Activated CD4-positive, alpha-beta T cell treated with anti-CD3 and anti-CD28 coated beads for 36 hours (primary cell): ENCODE results near the gene SLC29A3. TPM values are rescaled to one million over a fixed set of nuclear protein-coding genes. Genes with fewer than 3 reads are reported as not detected.

Source experiments
- ATAC-seq: fragments of 200-7000 bp; cut with Tn5 transposase; one replicate; pipeline ENCODE4 v1.10.0; 2021; ENCODE audit warnings: mild to moderate bottlenecking, moderate library complexity
- CTCF ChIA-PET: fragments of 350-600 bp; sonication (Branson Sonifier 250); formaldehyde crosslinking; loops from one replicate; lab custom pipeline; 2021; ENCODE audit warnings: antibody characterized with exemption; lab: Charles Lee
- POLR2A ChIA-PET: fragments of 350-600 bp; sonication (Branson Sonifier 250); formaldehyde crosslinking; loops from one replicate; lab custom pipeline; 2021; ENCODE audit warnings: antibody characterized with exemption, inconsistent platforms; lab: Charles Lee
- DNase-seq: peaks from one replicate; pipeline ENCODE4 v3.0.0-alpha.2; 2020
- H3K27ac Mint-ChIP-seq: one replicate; pipeline ENCODE4 v1.8.0; 2021; ENCODE audit warnings: mixed read lengths
- H3K27me3 Mint-ChIP-seq: one replicate; pipeline ENCODE4 v1.8.0; 2021; ENCODE audit warnings: mixed read lengths
- H3K36me3 Mint-ChIP-seq: one replicate; pipeline ENCODE4 v1.8.0; 2021; ENCODE audit warnings: low read depth, mixed read lengths
- H3K4me1 Mint-ChIP-seq: one replicate; pipeline ENCODE4 v1.8.0; 2021; ENCODE audit warnings: mixed read lengths
- H3K4me3 Mint-ChIP-seq: one replicate; pipeline ENCODE4 v1.8.0; 2021; ENCODE audit warnings: mild to moderate bottlenecking, moderate library complexity, mixed read lengths
- H3K9me3 Mint-ChIP-seq: one replicate; pipeline ENCODE4 v1.8.0; 2021; ENCODE audit warnings: low read depth, mixed read lengths
- intact Hi-C, 2 experiments: fragments of 100-400 bp; cut with DNase I in 1 of 2; cut with micrococcal nuclease in 1 of 2; formaldehyde crosslinking; loops; one replicate each; pipeline versions ENCODE4 v1.14.2 to v1.15.1; 2022 to 2024; cut with DNase I, micrococcal nuclease
- total RNA-seq, 2 experiments: library from RNA; stranded (reverse); gene quantifications; one replicate each; pipeline ENCODE4 v1.2.3, GENCODE V29; 2021

SLC29A3 gene
- total RNA-seq, 2 experiments from 2014 or later = 2.4 to 2.6 TPM

DNA sequence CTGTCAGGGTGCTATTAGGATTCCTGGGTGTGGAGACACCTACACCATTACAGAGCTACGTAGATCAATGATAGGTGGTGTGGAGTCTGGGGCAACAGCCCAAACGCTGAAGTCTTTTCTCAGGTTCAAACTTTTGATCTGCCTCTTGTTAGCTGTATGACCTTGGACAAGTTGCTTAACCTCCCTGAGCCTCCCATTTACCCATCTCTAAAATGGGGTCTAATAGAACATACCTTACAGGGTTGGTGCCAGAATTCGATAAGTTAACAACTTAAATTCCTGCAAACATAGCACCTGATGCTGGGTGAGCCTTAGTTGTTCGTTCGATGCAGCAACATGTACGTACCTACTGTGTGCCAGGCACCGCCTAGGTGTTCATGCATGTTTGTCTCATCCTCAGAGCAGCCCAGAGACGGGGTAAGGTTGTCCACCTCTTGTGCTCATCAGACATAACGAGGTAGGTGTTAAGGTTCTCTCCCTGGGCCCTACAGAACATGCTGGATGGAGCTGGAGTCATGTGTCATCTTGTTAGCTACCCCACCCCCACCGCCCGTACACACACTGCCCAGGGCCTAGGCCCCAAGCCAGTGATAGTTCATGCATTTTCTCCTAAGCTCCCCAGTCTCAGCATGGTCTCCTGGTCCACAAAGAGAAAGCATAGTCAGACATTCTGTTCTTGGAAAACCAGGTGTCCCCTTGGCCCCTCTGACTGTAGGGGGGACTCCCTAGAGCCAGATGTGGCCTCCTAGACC lies 41.0 kb upstream of the SLC29A3 start:
- H3K4me1 Mint-ChIP-seq = no peaks in the 10 kb centered on the region
- POLR2A ChIA-PET = no interaction called here

DNA sequence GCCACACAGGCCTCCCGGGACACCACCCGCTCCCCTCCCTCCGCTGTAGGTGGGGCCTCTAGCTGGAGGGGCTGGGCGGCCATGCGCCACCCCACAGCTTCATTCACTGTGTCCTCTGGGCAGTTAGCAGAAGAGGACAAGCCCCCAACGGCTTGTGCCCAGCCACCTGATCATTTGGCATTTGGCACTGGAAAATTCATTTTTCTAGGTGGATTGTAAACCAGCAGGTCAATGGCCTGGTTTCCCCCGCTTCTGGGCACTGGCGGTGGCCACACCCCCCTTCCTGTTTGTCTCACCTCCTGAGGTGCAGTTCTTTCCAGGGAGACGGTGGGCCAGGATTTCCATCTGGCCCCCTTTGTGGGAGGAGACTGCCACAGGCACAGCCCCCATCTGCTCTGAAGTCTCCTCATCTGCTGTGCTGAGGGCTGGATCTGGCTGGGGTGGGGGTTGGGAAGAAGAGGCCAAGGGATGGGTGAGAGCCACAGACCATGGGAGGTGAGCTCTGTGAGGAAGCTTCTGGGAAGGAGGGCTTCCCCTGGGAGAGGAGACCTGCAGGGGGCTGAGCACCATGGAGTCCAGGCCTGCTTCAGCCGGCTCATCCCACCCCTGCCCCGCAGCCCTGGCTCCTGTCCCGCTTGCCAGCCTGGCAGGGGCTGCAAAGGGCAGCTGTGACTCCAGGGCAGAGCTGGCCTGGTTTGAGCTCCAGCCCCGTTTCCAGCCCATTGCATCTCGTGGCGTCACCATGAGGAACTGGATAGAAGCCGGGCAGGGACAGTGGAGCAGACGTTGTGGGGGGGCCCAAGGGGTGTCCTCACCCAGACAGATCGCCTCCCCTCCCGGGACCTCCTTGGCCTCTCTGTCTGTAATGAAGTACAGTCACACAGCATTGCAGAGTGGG lies 40.1 kb upstream of the SLC29A3 start:
- Mint-ChIP-seq H3K27ac (no peak overlapping the region), H3K36me3 (no peaks in the 10 kb centered on the region), H3K9me3 (no peaks in the 10 kb centered on the region), H3K27me3 (no peaks in the 10 kb centered on the region), H3K4me3 (no peak overlapping the region), H3K4me1 (no peaks in the 10 kb centered on the region)
- ATAC-seq = no peak
- intact Hi-C loops = no loop called here
- ChIA-PET POLR2A (no interaction called here), CTCF (no interaction called here)
- DNase-seq = no peak

More for the DNA sequence above, 41.0 kb upstream of the SLC29A3 start:
- CTCF ChIA-PET = interaction anchor here (0.6 kb wide), 1 partner anchor 1346 kb away, joined by 3 read pairs; no protein-coding TSS in a partner anchor
- DNase-seq (no peak), ATAC-seq (no peak)
- Mint-ChIP-seq H3K27ac (no peak overlapping the region), H3K27me3 (no peaks in the 10 kb centered on the region), H3K36me3 (no peaks in the 10 kb centered on the region), H3K4me3 (no peak overlapping the region), H3K9me3 (no peaks in the 10 kb centered on the region)
- intact Hi-C loops = no loop called here

DNA sequence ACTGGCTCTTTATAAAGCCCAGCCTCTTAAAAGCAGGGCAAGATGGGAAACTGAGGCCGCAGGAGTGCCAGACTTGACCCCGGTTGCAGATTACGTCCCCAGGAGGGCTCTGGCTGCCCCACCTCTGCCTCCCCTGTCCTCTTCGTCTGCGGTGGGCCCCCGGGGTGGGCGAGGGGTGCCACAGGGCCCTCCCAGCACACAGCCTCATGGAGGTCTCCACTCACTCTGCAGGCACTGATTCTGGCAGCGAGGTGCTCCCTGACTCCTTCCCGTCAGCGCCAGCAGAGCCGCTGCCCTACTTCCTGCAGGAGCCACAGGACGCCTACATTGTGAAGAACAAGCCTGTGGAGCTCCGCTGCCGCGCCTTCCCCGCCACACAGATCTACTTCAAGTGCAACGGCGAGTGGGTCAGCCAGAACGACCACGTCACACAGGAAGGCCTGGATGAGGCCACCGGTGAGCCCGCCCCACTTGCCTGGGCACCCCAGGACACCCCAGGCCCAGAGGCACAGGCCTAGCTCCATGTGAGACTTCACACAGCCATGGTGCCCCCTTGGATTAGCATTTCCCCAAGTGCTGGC lies 39.4 kb upstream of the SLC29A3 start:
- no peak for ATAC-seq
- Mint-ChIP-seq H3K9me3 (no peaks in the 10 kb centered on the region), H3K36me3 (no peaks in the 10 kb centered on the region), H3K4me3 (no peak overlapping the region), H3K27me3 (no peaks in the 10 kb centered on the region), H3K27ac (no peak overlapping the region), H3K4me1 (no peaks in the 10 kb centered on the region)
- intact Hi-C loops = loop anchor here in 1 of 2 experiments (5.0 kb wide), 1 partner anchor 352 kb away; no protein-coding TSS in a partner anchor
- ChIA-PET POLR2A (no interaction called here), CTCF (no interaction called here)
- DNase-seq = no peak

DNA sequence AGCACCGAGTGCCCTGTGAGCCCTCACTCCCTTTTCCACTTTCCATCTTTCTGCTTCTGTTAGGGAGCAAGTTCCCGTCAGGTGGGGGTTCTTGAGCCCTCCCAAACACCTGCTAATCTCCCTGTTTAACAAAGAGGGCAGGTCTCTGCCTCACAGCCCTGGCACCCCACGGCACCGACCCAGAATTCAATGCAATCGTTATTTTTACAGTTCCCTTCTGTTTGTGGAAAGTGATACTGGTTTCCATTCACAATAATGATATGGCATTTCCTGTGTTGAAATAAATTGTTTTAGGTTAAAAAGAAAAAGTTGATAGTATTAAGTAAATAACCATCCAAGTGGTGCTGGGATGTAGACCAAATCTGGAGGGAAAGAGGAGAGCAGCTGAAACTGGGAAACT lies 38.8 kb upstream of the SLC29A3 start:
- intact Hi-C loops = loop anchor here in 1 of 2 experiments (5.0 kb wide), 1 partner anchor 353 kb away; no protein-coding TSS in a partner anchor

DNA sequence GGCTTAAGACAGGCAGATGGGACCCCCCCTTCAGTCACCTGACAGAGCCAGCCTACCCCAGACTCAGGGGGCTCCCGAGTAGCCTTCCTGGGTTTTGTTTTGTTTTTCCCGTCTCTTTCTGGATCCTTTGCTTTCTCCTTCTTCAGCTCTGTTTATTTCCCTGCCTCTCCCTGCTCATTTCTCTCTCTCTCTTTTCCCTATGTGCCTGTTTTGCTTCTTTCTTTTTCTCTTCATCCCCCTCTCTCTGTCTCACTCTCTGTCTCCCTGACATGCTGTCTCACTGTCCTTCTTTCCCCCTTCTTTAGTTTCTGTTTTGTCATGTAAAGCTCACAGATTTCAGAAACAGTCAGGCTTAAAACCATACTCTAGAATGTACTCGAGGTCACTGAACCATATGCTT lies 38.2 kb upstream of the SLC29A3 start:
- Mint-ChIP-seq H3K4me3 (no peak overlapping the region), H3K27ac (no peak overlapping the region), H3K27me3 (no peaks in the 10 kb centered on the region), H3K4me1 (no peaks in the 10 kb centered on the region), H3K9me3 (no peaks in the 10 kb centered on the region), H3K36me3 (no peaks in the 10 kb centered on the region)
- POLR2A ChIA-PET = no interaction called here
- DNase-seq (no peak), ATAC-seq (no peak)
- intact Hi-C loops = loop anchor here in 1 of 2 experiments (5.0 kb wide), 1 partner anchor 354 kb away; no protein-coding TSS in a partner anchor
- CTCF ChIA-PET = interaction anchor here (0.6 kb wide), 1 partner anchor 378 kb away, joined by 3 read pairs; no protein-coding TSS in a partner anchor

More for the DNA sequence above, 38.8 kb upstream of the SLC29A3 start:
- no peak for ATAC-seq
- ChIA-PET POLR2A (no interaction called here), CTCF (no interaction called here)
- Mint-ChIP-seq H3K27me3 (no peaks in the 10 kb centered on the region), H3K36me3 (no peaks in the 10 kb centered on the region), H3K27ac (no peak overlapping the region), H3K4me3 (no peak overlapping the region), H3K9me3 (no peaks in the 10 kb centered on the region), H3K4me1 (no peaks in the 10 kb centered on the region)
- no peak for DNase-seq

DNA sequence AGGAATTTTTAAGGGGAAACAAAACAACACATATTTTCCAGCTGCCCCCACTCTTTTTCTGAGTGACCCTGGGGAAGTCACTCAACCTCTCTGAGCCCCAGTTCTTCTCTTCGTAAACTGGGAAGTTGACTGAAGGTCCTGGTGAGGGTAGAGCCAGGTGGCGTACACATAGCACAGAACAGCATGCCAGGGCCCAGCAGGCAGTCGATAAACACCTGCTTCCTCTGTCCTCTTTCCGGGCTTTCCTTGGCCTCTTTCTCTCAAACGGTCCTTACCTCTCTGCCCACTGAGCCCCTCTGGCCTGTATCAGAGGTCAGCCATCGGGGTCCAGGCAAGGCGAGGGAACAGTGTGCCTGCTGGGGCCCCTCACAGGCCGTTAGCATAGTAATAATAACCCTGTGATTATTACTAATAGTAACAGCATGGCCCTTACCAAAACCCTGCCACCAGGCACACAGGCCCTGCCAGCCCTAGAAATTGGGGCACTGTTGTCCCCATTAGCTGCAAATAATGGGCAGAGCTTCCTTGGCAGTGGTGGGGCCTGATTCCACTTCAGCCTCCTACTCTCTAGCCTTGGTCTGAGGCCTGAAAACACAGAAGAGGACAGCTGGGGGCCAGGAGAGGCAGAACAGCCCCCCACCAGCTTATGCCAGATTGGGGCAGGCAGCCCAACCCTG lies 37.3 kb upstream of the SLC29A3 start:
- POLR2A ChIA-PET = no interaction called here
- no peaks in the 10 kb centered on the region for H3K36me3 Mint-ChIP-seq
- H3K27me3 Mint-ChIP-seq = no peaks in the 10 kb centered on the region
- no peak overlapping the region for H3K27ac Mint-ChIP-seq
- no peak overlapping the region for H3K4me3 Mint-ChIP-seq
- DNase-seq = no peak
- no peaks in the 10 kb centered on the region for H3K9me3 Mint-ChIP-seq
- ATAC-seq = no peak
- no peaks in the 10 kb centered on the region for H3K4me1 Mint-ChIP-seq
- CTCF ChIA-PET = no interaction called here
- intact Hi-C loops = loop anchor here in 1 of 2 experiments (5.0 kb wide), 1 partner anchor 354 kb away; no protein-coding TSS in a partner anchor

DNA sequence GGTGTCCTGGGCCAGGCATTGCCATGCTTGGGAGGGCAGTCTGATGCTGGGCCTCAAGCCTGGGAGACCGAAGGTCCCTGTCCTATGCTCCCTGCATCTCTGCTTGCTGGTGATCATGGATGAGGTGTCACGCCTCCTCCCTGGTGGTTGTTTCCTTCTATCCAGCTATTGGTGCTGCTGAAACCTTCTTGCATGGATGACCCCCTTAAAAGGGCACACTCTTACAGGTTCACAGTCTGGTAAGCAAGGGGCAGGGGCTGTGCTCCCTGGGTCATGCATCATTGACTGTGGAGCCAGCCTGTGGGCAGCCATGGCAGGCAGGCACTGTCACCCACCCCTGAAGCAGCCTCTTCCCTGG lies 36.8 kb upstream of the SLC29A3 start:
- POLR2A ChIA-PET = no interaction called here
- CTCF ChIA-PET = no interaction called here
- Mint-ChIP-seq H3K9me3 (no peaks in the 10 kb centered on the region), H3K27me3 (no peaks in the 10 kb centered on the region), H3K4me1 (no peaks in the 10 kb centered on the region), H3K27ac (no peak overlapping the region), H3K36me3 (no peaks in the 10 kb centered on the region), H3K4me3 (no peak overlapping the region)
- intact Hi-C loops = loop anchor here in 1 of 2 experiments (5.0 kb wide), 1 partner anchor 355 kb away; no protein-coding TSS in a partner anchor
- ATAC-seq = no peak
- DNase-seq = no peak

DNA sequence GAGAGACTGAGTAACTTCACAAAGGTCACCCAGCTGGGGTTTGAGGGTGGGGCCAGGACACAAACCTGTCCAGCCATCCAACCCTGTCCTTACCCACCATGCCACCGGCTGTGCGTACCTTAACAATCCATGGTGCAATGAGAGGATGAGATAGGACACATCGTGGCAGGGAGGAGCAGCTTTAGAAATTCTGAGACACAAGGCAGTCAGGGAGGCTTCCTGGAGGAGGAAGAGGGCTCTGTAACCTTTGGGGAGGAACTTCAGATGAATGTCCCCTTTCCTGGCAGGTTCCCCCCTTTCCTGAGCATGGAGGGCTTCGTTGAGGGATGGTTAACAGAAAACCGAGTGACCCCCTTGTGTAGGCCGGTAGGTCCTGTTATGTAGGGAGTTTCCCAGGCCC lies 35.6 kb upstream of the SLC29A3 start:
- POLR2A ChIA-PET = no interaction called here
- Mint-ChIP-seq H3K27me3 (no peaks in the 10 kb centered on the region), H3K36me3 (no peaks in the 10 kb centered on the region), H3K9me3 (no peaks in the 10 kb centered on the region), H3K4me3 (no peak overlapping the region), H3K27ac (no peak overlapping the region), H3K4me1 (no peaks in the 10 kb centered on the region)
- ATAC-seq (no peak), DNase-seq (no peak)
- intact Hi-C loops = loop anchor here in 1 of 2 experiments (5.0 kb wide), 1 partner anchor 356 kb away; no protein-coding TSS in a partner anchor
- CTCF ChIA-PET = interaction anchor here (0.6 to 1.4 kb wide), 2 partner anchors 379 to 381 kb away, joined by 3 to 5 read pairs; no protein-coding TSS in a partner anchor

DNA sequence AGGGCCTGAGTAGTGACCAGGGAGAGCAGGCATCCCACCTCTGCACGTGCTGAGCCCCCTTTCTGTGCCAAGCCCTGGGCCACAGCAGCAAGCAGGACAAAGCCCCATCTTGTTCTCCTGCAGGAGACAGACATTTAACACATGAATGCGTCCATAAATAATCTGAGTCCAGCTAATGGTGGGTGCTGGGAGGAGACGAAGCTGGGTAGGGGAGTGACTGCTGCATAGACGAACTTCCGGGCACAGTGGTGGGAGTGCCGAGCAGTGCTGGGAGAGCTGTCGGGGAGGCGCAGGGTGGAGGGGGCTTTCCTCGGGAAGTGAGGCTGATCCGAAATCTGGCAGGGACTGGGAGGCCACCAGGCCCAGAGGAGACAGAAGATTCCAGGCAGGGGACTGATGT lies 35.2 kb upstream of the SLC29A3 start:
- no peak for DNase-seq
- Mint-ChIP-seq H3K36me3 (no peaks in the 10 kb centered on the region), H3K4me1 (no peaks in the 10 kb centered on the region), H3K9me3 (no peaks in the 10 kb centered on the region), H3K27me3 (no peaks in the 10 kb centered on the region), H3K4me3 (no peak overlapping the region), H3K27ac (no peak overlapping the region)
- no peak for ATAC-seq
- CTCF ChIA-PET = interaction anchor here (0.6 to 1.4 kb wide), 4 partner anchors 34 to 382 kb away, joined by 3 to 5 read pairs (median 4); no protein-coding TSS in a partner anchor
- POLR2A ChIA-PET = no interaction called here
- intact Hi-C loops = loop anchor here in 1 of 2 experiments (5.0 kb wide), 1 partner anchor 357 kb away; no protein-coding TSS in a partner anchor

DNA sequence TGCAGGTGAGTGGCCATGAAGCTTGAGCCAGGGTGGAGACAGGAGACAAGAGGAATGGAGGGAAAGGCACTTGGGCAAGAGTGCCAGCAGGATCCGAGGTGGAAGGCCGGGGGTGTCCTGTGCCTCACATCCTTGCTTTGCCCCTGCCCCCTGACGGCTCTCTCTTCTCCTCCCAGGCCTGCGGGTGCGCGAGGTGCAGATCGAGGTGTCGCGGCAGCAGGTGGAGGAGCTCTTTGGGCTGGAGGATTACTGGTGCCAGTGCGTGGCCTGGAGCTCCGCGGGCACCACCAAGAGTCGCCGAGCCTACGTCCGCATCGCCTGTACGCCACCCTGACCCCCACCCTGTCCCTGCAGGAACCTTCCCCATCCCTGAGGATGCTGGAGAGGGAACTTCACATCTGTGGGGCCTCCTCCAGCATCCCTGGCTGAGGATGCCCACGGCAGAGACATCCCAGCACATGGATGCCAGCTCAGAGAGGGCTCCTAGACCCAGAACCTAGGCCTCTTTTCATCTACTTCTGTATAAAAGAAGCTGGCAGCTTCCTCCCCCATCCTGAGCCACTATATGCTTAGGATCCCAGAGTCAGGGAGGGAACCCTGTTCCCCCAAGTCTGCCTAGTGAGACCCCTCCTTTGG lies 34.4 kb upstream of the SLC29A3 start:
- Mint-ChIP-seq H3K27me3 (no peaks in the 10 kb centered on the region), H3K4me1 (no peaks in the 10 kb centered on the region), H3K4me3 (no peak overlapping the region), H3K9me3 (no peaks in the 10 kb centered on the region), H3K27ac (no peak overlapping the region), H3K36me3 (no peaks in the 10 kb centered on the region)
- ChIA-PET CTCF (interaction anchor here (0.6 to 1.3 kb wide), 10 partner anchors 12 to 364 kb away, joined by 3 to 5 read pairs (median 3); no protein-coding TSS in a partner anchor), POLR2A (no interaction called here)
- ATAC-seq (no peak), DNase-seq (no peak)
- intact Hi-C loops = loop anchor here (1.0 to 5.0 kb wide), 3 partner anchors 357 to 381 kb away; no protein-coding TSS in a partner anchor
